Ascending aorta (tissue), 2 donors: ENCODE results near the gene KLHDC7A. TPM values are rescaled to one million over a fixed set of nuclear protein-coding genes. Genes with fewer than 3 reads are reported as not detected.
A peak's percentile ranks its signal among the peaks of the same experiment; 100 is the strongest.

Source experiments
- DNase-seq, 2 donors: peaks; one replicate each; pipeline ENCODE4 v3.0.0-alpha.2; 2019; ENCODE audit warnings: low spot score in 2 of 2
- H3K27ac ChIP-seq, 2 donors: fragments of 200-600 bp; sonication (generic); one replicate each; pipeline ENCODE4 v1.5.1; 2016 to 2017; ENCODE audit warnings: mild to moderate bottlenecking in 1 of 2
- H3K27me3 ChIP-seq: fragments of 200-600 bp; sonication (generic); one replicate; pipeline ENCODE4 v1.5.1; 2017
- H3K36me3 ChIP-seq, 2 donors: fragments of 200-600 bp; sonication (generic); one replicate each; pipeline ENCODE4 v1.5.1; 2016
- H3K4me1 ChIP-seq, 2 donors: fragments of 200-600 bp; sonication (generic); one replicate each; pipeline ENCODE4 v1.5.1; 2016 to 2017; ENCODE audit warnings: mild to moderate bottlenecking in 1 of 2
- H3K4me3 ChIP-seq, 2 donors: fragments of 200-600 bp; sonication (generic); one replicate each; pipeline ENCODE4 v1.5.1; 2016 to 2017; ENCODE audit warnings: mild to moderate bottlenecking in 1 of 2
- H3K9me3 ChIP-seq, 2 donors: fragments of 200-600 bp; sonication (generic); one replicate each; pipeline ENCODE4 v1.5.1; 2016
- CTCF ChIP-seq, 3 experiments: fragments of 200-600 bp in 2 of 3; fragments of 450-650 bp in 1 of 3; sonication (generic) in 2 of 3; IDR thresholded peaks; one replicate each; pipeline ENCODE4 v1.5.1; 2016 to 2019; ENCODE audit warnings: antibody characterized with exemption in 3 of 3, mild to moderate bottlenecking in 1 of 3, moderate library complexity in 1 of 3
- intact Hi-C: fragments of 100-400 bp; cut with DNase I; formaldehyde crosslinking; loops from one replicate; pipeline ENCODE4 v1.15.1; 2023
- total RNA-seq: library from RNA; depleted of rRNA; stranded (reverse); fragments of >200 nt; gene quantifications from one replicate; pipeline ENCODE4 v1.1.0, GENCODE V29; 2016

Gene KLHDC7A
- total RNA-seq, 1 donor from 2014 or later = not detected

- intact Hi-C loops = no loop called here
- no peak for DNase-seq
- no peaks in the 10 kb centered on the region for H3K4me1 ChIP-seq
- H3K4me3 ChIP-seq = no peak overlapping the region
- H3K9me3 ChIP-seq = no peaks in the 10 kb centered on the region
- TF ChIP-seq CTCF (IDR thresholded peaks at IDR 0.05) = no peak
- H3K27ac ChIP-seq = no peak overlapping the region
- no peaks in the 10 kb centered on the region for H3K27me3 ChIP-seq
- no peaks in the 10 kb centered on the region for H3K36me3 ChIP-seq
Measured at GRCh38 chr1:18444563-18444962, 36.2 kb upstream of the KLHDC7A start.

GRCh38 chr1:18446751-18447150 is 34.0 kb upstream of the KLHDC7A start:
- TF ChIP-seq CTCF (IDR thresholded peaks at IDR 0.05) = no peak
- no peaks in the 10 kb centered on the region for H3K27me3 ChIP-seq
- H3K36me3 ChIP-seq = no peaks in the 10 kb centered on the region
- no peaks in the 10 kb centered on the region for H3K9me3 ChIP-seq
- H3K4me3 ChIP-seq = no peak overlapping the region
- intact Hi-C loops = no loop called here
- no peak overlapping the region for H3K27ac ChIP-seq
- no peak for DNase-seq
- no peaks in the 10 kb centered on the region for H3K4me1 ChIP-seq

- no peak for TF ChIP-seq CTCF (IDR thresholded peaks at IDR 0.05)
Measured at GRCh38 chr1:18447509-18448220, 33.1 kb upstream of the KLHDC7A start.

GRCh38 chr1:18448889-18449288 is 31.8 kb upstream of the KLHDC7A start:
- Histone ChIP-seq H3K9me3 (no peaks in the 10 kb centered on the region), H3K27ac (no peak overlapping the region), H3K4me1 (no peaks in the 10 kb centered on the region), H3K27me3 (no peaks in the 10 kb centered on the region), H3K36me3 (no peaks in the 10 kb centered on the region), H3K4me3 (no peak overlapping the region)
- intact Hi-C loops = no loop called here
- DNase-seq = peak in 1 of 2 donors; percentile 9
- no peak for TF ChIP-seq CTCF (IDR thresholded peaks at IDR 0.05)

More at GRCh38 chr1:18447509-18448220, 33.1 kb upstream of the KLHDC7A start:
- peak in 1 of 2 donors; percentile 18 for DNase-seq
- H3K9me3 ChIP-seq = no peaks in the 10 kb centered on the region
- H3K36me3 ChIP-seq = no peaks in the 10 kb centered on the region
- no peak overlapping the region for H3K27ac ChIP-seq
- no peaks in the 10 kb centered on the region for H3K27me3 ChIP-seq
- intact Hi-C loops = no loop called here
- no peak overlapping the region for H3K4me3 ChIP-seq
- H3K4me1 ChIP-seq = no peaks in the 10 kb centered on the region

GRCh38 chr1:18452550-18452949 is 28.2 kb upstream of the KLHDC7A start:
- no peaks in the 10 kb centered on the region for H3K36me3 ChIP-seq
- no peak for DNase-seq
- no peak overlapping the region for H3K4me3 ChIP-seq
- no peaks in the 10 kb centered on the region for H3K27me3 ChIP-seq
- no peak overlapping the region for H3K27ac ChIP-seq
- TF ChIP-seq CTCF (IDR thresholded peaks at IDR 0.05) = no peak
- H3K9me3 ChIP-seq = no peaks in the 10 kb centered on the region
- intact Hi-C loops = no loop called here
- no peaks in the 10 kb centered on the region for H3K4me1 ChIP-seq
